Panc1 (cell line): Measurements from ENCODE around the gene SMAD3. TPM values are rescaled to one million over a fixed set of nuclear protein-coding genes. Genes with fewer than 3 reads are reported as not detected.
A peak's percentile ranks its signal among the peaks of the same experiment; 100 is the strongest.

Source experiments
- ATAC-seq: fragments of 200-7000 bp; cut with Tn5 transposase; 2 replicates; pipeline ENCODE4 v1.9.1; 2020; ENCODE audit warnings: mild to moderate bottlenecking, moderate library complexity
- BruUV-seq: library from RNA; stranded (reverse); fragments of 400-500 nt; replicated peaks from 2 replicates; lab custom pipeline; 2021; lab: Mats Ljungman, UMichigan
- CTCF ChIA-PET: fragments of 300-600 bp; sonication (Branson Sonifier 250); formaldehyde crosslinking; loops from one replicate; lab custom pipeline; 2022; ENCODE audit warnings: antibody characterized with exemption; lab: Charles Lee
- POLR2A ChIA-PET: fragments of 300-600 bp; sonication (Branson Sonifier 250); formaldehyde crosslinking; loops from one replicate; lab custom pipeline; 2022; ENCODE audit warnings: antibody characterized with exemption; lab: Charles Lee
- DNase-seq: peaks from one replicate; pipeline ENCODE4 v3.0.0-alpha.2; 2010; ENCODE audit warnings: low read depth, low spot score
- H3K27ac ChIP-seq: 2 replicates; pipeline ENCODE4 v1.5.1; 2011; ENCODE audit warnings: mild to moderate bottlenecking, low read length, inconsistent platforms
- H3K27me3 ChIP-seq: fragments of 200-500 bp; sonication (Bioruptor generic); 2 replicates; pipeline ENCODE4 v1.6.0; 2014; ENCODE audit warnings: low read length, inconsistent platforms; ENCODE audit not compliant: control insufficient read depth, insufficient read depth
- H3K36me3 ChIP-seq: fragments of 200-500 bp; sonication (Bioruptor generic); 2 replicates; pipeline ENCODE4 v1.5.1; 2014; ENCODE audit warnings: inconsistent platforms, mild to moderate bottlenecking, low read length, moderate library complexity; ENCODE audit not compliant: control insufficient read depth, insufficient read depth
- H3K4me1 ChIP-seq: 2 replicates; pipeline ENCODE4 v1.5.1; 2011; ENCODE audit warnings: inconsistent platforms, mild to moderate bottlenecking, low read length, moderate library complexity; ENCODE audit not compliant: control insufficient read depth, insufficient read depth
- H3K4me3 ChIP-seq, 2 experiments: 2 replicates each; pipeline ENCODE4 v1.5.1; 2011 to 2012; ENCODE audit warnings: low read depth in 2 of 2, low read length in 2 of 2, mild to moderate bottlenecking in 2 of 2, inconsistent platforms in 1 of 2, moderate library complexity in 1 of 2
- H3K9me3 ChIP-seq: fragments of 200-500 bp; sonication (Bioruptor generic); 2 replicates; pipeline ENCODE4 v1.5.1; 2014; ENCODE audit warnings: low read depth, mild to moderate bottlenecking, inconsistent platforms, low read length, moderate library complexity; ENCODE audit not compliant: control insufficient read depth, insufficient read depth
- CTCF ChIP-seq: fragments of 450-650 bp; IDR thresholded peaks from 2 replicates; pipeline ENCODE4 v1.5.1; 2017; ENCODE audit warnings: mild to moderate bottlenecking
- POLR2AphosphoS5 ChIP-seq: IDR thresholded peaks from 2 replicates; pipeline ENCODE4 v1.6.1; 2012; ENCODE audit warnings: mild to moderate bottlenecking, low read depth, low read length, moderate library complexity
- REST ChIP-seq, 2 experiments: IDR thresholded peaks; 2 replicates each; pipeline ENCODE4 v1.6.1; 2011 to 2012; ENCODE audit warnings: low read depth in 2 of 2, control low read depth in 1 of 2, low read length in 1 of 2, mild to moderate bottlenecking in 1 of 2, moderate library complexity in 1 of 2; ENCODE audit not compliant: insufficient read depth in 1 of 2
- SIN3A ChIP-seq: IDR thresholded peaks from 2 replicates; pipeline ENCODE4 v1.6.1; 2012; ENCODE audit warnings: low read depth, mild to moderate bottlenecking, low read length, moderate library complexity, borderline replicate concordance; ENCODE audit not compliant: insufficient read depth
- TCF7L2 ChIP-seq: IDR thresholded peaks from 2 replicates; pipeline ENCODE4 v1.6.1; 2011; ENCODE audit warnings: mild to moderate bottlenecking, low read depth, low read length, inconsistent platforms
- in situ Hi-C: cut with HindIII; loops from 2 replicates; pipeline ENCODE4 v1.10.0; 2016; ENCODE audit warnings: low sequenced_read_pairs, low pct_unique_long_range_greater_than_20kb
- intact Hi-C: fragments of 100-400 bp; cut with micrococcal nuclease; formaldehyde crosslinking; loops from one replicate; pipeline ENCODE4 v1.10.0; 2022; ENCODE audit not compliant: unreplicated experiment
- total RNA-seq: library from RNA; stranded (reverse); gene quantifications from one replicate; pipeline ENCODE4 v1.2.1, GENCODE V29; 2021; ENCODE audit not compliant: unreplicated experiment

SMAD3 gene
- total RNA-seq, 1 experiment from 2014 or later, result 394 TPM

GRCh38 chr15:67094001-67094826, 28.8 kb downstream of the SMAD3 start:
- ChIA-PET CTCF (no interaction called here), POLR2A (interaction anchor here (0.6 to 1.0 kb wide), 4 partner anchors 11 to 236 kb away, joined by 3 to 6 read pairs (median 4); no protein-coding TSS in a partner anchor)
- BruUV-seq, result no TSS peak
- in situ Hi-C loops (no loop called here), intact Hi-C loops (no loop called here)
- Histone ChIP-seq H3K27me3 (no peaks in the 10 kb centered on the region), H3K36me3 (peaks cover 19% of the 10 kb centered on the region; the same call in 1 of the 2 replicates), H3K27ac (peak overlapping the region; percentile 100), H3K9me3 (no peaks in the 10 kb centered on the region), H3K4me3 (no peak overlapping the region), H3K4me1 (peaks cover 100% of the 10 kb centered on the region)
- ATAC-seq (no peak), DNase-seq (no peak)
- TF ChIP-seq REST (IDR thresholded peaks at IDR 0.05; ENCODE audit: insufficient read depth in 1 of 2, low read depth in 2 of 2, low read length in 1 of 2), result no peak
- TF ChIP-seq SIN3A, result no peak
- TF ChIP-seq CTCF, result no peak
- TF ChIP-seq TCF7L2, result no peak

- ATAC-seq, result no peak
- Histone ChIP-seq H3K9me3 (no peaks in the 10 kb centered on the region), H3K36me3 (peaks cover 19% of the 10 kb centered on the region; the same call in 1 of the 2 replicates), H3K4me1 (peaks cover 100% of the 10 kb centered on the region), H3K27ac (peak overlapping the region; percentile 100), H3K27me3 (no peaks in the 10 kb centered on the region), H3K4me3 (no peak overlapping the region)
- ChIA-PET CTCF (no interaction called here), POLR2A (interaction anchor here (0.6 to 0.7 kb wide), 5 partner anchors 24 to 729 kb away, joined by 3 to 6 read pairs (median 5); partner anchors contain the start of gene ZWILCH)
- in situ Hi-C loops, result no loop called here
- intact Hi-C loops, result no loop called here
- TF ChIP-seq CTCF (no peak), SIN3A (no peak), POLR2AphosphoS5 (no peak), REST (IDR thresholded peaks at IDR 0.05; ENCODE audit: insufficient read depth in 1 of 2, low read depth in 2 of 2, low read length in 1 of 2) (no peak), TCF7L2 (no peak)
- BruUV-seq, result no TSS peak
- DNase-seq, result no peak
Measured at GRCh38 chr15:67095912-67096311, 30.5 kb downstream of the SMAD3 start.
